NCI-H748 treated with DMSO at 0.1 percent for 48 hours (cell line): ENCODE measurements around the gene B4GAT1.
"Not testable (repeated sequence)": the region's sequence is repeated elsewhere in the genome, so short reads cannot be mapped to it uniquely, and the experiment has no call there.

Experiments used
- DNase-seq: peaks from one replicate; lab custom pipeline; 2025; lab: John Stamatoyannopoulos, UW

Gene B4GAT1

GRCh38 chr11:66322732-66323427 lies 24.5 kb downstream of the B4GAT1 start:
- no peak for DNase-seq

GRCh38 chr11:66321606-66322005 lies 25.8 kb downstream of the B4GAT1 start:
- DNase-seq, result no peak

DNA sequence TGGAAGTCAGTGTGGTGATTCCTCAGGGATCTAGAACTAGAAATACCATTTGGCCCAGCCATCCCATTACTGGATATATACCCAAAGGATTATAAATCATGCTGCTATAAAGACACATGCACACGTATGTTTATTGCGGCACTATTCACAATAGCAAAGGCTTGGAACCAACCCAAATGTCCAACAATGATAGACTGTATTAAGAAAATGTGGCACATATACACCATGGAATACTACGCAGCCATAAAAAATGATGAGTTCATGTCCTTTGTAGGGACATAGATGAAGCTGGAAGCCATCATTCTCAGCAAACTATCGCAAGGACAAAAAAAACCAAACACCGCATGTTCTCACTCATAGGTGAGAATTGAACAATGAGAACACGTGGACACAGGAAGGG lies 26.7 kb downstream of the B4GAT1 start:
- not testable (repeated sequence) for DNase-seq

DNA sequence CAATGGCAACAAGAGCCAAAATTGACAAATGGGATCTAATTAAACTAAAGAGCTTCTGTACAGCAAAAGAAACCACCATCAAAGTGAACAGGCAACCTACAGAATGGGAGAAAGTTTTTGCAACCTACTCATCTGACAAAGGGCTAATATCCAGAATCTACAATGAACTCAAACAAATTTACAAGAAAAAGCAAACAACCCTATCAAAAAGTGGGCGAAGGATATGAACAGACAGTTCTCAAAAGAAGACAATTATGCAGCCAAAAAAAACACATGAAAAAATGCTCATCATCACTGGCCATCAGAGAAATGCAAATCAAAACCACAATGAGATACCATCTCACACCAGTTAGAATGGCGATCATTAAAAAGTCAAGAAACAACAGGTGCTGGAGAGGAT lies 27.1 kb downstream of the B4GAT1 start:
- DNase-seq, result not testable (repeated sequence)

GRCh38 chr11:66318600-66318970 lies 28.8 kb downstream of the B4GAT1 start:
- DNase-seq, result no peak

DNA sequence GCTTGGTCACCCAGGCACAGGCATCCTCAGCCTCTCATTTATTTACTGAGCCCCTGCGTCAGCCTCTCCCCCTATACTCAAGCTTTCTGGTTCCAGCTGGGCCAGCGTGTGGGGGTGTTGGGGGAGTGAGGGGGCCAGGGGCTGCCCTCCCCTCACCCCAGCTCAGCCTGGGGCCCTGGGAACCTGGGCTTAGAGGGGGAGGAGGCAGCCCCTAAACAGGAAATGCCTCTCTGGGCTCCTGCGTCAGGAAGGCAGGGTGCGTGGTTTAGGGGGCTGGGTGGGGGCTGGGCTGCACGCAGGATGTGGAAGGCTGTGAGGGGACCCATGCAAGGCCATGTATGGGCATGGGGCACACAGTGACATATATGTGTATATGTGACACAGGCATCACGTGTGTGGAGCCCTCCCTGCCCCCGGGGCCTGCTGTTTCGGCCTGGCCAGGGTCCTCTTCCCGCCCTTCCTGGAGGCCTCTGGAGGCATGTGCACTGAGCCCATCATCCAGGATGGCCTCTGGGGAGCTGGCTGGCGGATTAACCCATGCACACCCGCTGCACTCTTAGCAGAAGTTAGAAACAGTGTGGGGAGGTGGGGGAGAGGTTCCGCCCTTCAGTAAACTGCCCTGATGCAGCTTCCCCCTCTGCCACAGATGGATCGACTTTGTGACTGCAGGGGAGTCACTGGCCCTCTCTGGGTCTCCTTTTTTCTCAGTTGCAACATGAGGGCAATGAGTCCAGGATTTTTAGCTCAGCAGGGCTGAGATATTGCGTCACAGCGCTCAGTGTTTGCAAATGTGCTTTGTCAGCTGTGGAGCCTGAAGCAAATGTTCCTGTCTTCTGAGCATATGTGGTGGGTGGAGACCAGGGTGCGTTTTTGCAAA lies 29.5 kb downstream of the B4GAT1 start:
- no peak for DNase-seq

DNA sequence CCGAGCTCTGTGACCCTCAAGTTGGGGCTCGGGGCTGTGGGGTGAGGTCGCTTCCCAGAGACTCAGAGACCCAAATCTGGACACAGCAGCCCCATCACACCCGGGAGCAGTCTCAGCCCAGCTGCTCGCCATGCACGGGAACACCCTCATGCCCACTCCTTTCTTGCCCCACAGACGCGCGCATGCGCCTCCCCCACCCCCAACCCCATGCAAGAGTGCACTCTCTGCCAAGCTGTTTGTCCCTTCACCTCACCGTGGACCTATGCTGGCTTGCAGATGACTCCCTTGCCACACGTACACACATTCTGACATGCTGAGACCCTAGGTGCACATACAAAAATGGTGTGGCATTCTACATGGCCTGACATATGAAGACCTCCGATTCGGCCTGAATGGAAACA lies 30.1 kb downstream of the B4GAT1 start:
- DNase-seq, result no peak

- DNase-seq, result no peak
Observed at GRCh38 chr11:66316849-66317251, 30.6 kb downstream of the B4GAT1 start, which contains the start of gene CD248. Gene CD248, minus strand, starts transcription at chr11:66317044. Its CDS starts 17 bp downstream, at chr11:66317027.

DNA sequence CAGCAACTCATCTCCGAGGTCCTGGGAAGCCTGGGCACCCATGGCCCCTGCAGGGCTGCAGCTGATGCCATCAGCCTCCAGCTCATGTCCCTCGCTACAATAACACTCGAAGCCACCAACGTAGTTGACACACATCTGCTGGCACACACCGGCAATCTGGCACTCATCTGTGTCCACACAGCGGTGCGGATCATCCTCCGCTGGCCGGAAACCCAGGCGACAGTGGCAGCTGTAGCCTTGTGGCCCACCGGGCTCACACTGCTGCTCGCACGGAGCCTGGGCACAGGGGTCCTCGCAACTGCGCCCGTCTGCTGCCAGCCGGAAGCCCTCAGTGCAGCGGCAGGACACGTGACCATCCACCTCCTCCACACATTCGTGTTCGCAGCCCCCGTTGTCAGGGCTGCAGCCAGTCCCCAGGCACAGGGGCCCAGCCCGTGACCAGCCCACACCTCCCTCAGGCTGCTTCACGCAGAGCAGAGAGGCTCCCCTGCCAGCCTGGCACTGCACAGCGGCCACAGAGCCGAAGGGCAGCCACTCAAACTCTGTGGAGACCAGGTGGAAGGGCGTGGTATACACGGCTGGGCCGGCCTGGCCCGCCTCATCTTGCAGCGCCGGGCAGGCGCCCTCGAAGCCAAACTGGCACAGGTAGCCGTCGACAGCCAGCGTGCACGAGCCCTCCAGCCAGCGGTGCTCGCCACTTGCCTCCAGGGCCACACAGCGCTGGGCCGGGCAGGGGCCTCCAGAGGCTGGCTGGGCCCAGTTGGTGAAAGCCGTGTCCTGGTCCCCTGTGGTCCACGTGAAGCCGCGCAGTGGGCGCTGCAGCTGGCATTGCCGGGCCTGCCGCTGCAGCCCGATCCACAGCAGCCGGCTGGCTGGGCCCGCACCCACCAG lies 31.3 kb downstream of the B4GAT1 start:
- no peak for DNase-seq

DNA sequence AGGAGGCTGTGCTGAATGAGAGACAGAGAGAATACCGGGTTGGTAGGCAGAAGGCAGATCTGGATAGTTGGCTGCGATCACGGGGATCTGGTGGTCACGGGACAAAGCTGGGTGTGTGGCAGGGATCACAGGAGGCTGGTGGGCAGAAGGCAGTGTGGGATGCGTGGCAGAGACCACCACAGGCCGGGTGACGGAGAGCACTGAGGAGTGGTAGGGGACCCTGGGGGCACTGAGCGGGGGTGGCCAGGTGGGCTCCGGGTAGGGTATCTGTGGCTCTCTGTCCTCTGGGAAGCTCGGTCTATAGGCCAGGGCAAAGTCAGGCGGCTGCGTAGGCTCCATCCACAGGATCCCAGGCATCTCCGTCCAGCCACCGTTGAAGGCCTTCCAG lies 31.9 kb downstream of the B4GAT1 start:
- no peak for DNase-seq

GRCh38 chr11:66314561-66315497 lies 32.6 kb downstream of the B4GAT1 start:
- DNase-seq, result no peak

GRCh38 chr11:66314186-66314501 lies 33.3 kb downstream of the B4GAT1 start:
- no peak for DNase-seq

DNA sequence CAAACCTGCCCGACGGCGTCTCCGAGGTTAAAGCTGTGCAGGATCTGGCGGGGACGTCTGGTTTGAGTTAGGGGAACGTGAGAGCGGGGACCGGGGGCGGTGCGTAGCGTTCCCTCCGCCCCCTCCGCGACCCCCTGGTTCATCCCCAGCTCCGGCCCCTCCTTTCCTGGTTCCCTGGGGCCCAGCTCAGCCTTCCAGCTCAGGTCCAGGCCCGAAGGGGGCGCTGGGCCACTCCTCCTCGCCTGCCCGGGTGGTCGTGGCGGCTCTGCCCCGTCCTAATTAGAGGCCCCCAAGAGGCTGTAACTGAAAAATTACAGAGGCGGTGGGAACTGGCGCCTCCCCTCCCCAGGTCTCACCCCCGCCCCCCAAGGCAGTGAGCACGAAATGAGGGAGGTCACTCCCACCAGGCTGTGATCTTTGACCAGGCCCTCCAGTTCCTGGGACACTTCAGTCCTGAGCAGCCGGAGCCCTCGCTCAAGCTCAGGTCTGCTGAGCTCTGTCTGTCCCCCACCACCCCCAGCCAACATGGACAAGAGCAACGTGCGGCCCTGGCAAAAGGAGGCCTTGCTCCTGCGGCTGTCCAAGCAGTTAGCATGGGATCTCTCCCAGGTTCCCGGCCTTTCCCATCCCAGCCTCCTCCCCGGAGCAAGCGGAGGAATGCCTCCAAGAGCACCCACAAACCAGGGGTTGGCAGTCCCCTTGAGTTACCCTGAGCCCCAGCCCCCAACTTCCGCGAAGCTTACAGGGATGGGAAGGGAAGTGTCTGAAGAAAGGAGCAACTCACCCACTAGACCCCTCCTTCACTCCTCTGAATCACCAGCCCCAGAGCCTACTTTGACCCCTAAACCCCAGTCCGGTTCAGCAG lies 33.9 kb downstream of the B4GAT1 start:
- DNase-seq, result no peak

- peak; percentile 90 for DNase-seq
Observed at GRCh38 chr11:66312549-66313320, 34.7 kb downstream of the B4GAT1 start.

DNA sequence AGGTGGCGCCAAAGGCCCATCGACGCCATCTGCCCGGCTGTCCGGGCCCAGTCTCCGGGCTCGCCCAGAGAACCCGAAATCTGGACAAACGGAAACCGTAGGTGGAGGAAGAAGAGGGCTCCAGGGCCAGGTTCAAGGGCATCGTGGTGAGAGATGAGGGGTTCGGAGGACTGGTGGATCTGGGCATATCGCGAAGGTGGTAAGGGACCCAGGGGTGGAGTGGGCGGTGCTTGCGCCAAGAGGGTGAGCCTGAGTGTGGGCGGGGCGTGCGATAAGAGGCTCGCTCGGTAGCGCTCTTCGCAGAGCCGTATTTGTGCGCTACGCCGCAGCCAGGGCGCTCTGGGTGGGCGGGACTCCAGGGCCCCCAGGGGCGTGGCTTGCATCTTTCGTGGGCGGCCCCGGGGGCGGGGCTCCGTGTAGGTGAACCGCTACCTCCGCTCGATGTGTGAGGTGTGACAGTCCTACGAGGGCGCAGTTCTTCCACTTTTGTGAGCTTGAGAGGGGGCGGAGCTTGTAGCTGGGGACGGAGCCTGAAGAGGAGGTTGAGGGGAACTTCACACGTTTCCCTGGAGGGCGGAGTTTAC lies 35.4 kb downstream of the B4GAT1 start:
- DNase-seq, result peak; percentile 93

GRCh38 chr11:66311470-66311964 lies 35.9 kb downstream of the B4GAT1 start:
- DNase-seq, result no peak

GRCh38 chr11:66310803-66311440 lies 36.5 kb downstream of the B4GAT1 start:
- not testable (repeated sequence) for DNase-seq

GRCh38 chr11:66310324-66310723 lies 37.1 kb downstream of the B4GAT1 start:
- no peak for DNase-seq
